Testis (tissue), 2 donors: ENCODE data around the gene CARS1.

Experiments
- POLR2A ChIP-seq: fragments of 450-650 bp; IDR thresholded peaks from one replicate; pipeline ENCODE4 v1.6.1; 2017; ENCODE audit warnings: antibody characterized with exemption, mild to moderate bottlenecking, moderate library complexity
- TF ChIP-seq, protein P1 (sequence below), 3 experiments: fragments of 450-650 bp in 2 of 3; fragments of 200-600 bp in 1 of 3; sonication (generic) in 1 of 3; IDR thresholded peaks; one replicate each; pipeline ENCODE4 v1.5.1; 2016 to 2019; ENCODE audit warnings: antibody characterized with exemption in 3 of 3, mild to moderate bottlenecking in 2 of 3, moderate library complexity in 1 of 3

GRCh38 chr11:3037945-3038271 lies 19.3 kb downstream of the CARS1 start:
- TF ChIP-seq, protein P1, sequence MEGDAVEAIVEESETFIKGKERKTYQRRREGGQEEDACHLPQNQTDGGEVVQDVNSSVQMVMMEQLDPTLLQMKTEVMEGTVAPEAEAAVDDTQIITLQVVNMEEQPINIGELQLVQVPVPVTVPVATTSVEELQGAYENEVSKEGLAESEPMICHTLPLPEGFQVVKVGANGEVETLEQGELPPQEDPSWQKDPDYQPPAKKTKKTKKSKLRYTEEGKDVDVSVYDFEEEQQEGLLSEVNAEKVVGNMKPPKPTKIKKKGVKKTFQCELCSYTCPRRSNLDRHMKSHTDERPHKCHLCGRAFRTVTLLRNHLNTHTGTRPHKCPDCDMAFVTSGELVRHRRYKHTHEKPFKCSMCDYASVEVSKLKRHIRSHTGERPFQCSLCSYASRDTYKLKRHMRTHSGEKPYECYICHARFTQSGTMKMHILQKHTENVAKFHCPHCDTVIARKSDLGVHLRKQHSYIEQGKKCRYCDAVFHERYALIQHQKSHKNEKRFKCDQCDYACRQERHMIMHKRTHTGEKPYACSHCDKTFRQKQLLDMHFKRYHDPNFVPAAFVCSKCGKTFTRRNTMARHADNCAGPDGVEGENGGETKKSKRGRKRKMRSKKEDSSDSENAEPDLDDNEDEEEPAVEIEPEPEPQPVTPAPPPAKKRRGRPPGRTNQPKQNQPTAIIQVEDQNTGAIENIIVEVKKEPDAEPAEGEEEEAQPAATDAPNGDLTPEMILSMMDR (IDR thresholded peaks at IDR 0.05), result no peak
- TF ChIP-seq POLR2A, result no peak
